GM12878 (cell line): ENCODE data around the gene SLC38A3.

Experiments used
- ATF3 ChIP-seq: IDR thresholded peaks from 2 replicates; pipeline ENCODE4 v1.6.1; 2011; ENCODE audit warnings: low read depth, mild to moderate bottlenecking, low read length, moderate library complexity, borderline replicate concordance; ENCODE audit errors: extremely low read depth
- CREB1 ChIP-seq: IDR thresholded peaks from 2 replicates; pipeline ENCODE4 v1.6.1; 2012; ENCODE audit warnings: low read depth, mild to moderate bottlenecking, inconsistent platforms
- CREM ChIP-seq: IDR thresholded peaks from 2 replicates; pipeline ENCODE4 v1.6.1; 2014; ENCODE audit warnings: antibody characterized with exemption, low read depth
- DPF2 ChIP-seq: fragments of 450-650 bp; IDR thresholded peaks from 2 replicates; pipeline ENCODE4 v1.6.1; 2017; ENCODE audit warnings: mild to moderate bottlenecking
- ESRRA ChIP-seq: IDR thresholded peaks from 2 replicates; pipeline ENCODE4 v1.6.1; 2012; ENCODE audit warnings: mild to moderate bottlenecking, low read length, improper control_type of control experiment
- EZH2 ChIP-seq: IDR thresholded peaks from 2 replicates; pipeline ENCODE4 v1.6.1; 2012; ENCODE audit warnings: low read depth, mild to moderate bottlenecking, control low read depth, inconsistent platforms, low read length, borderline replicate concordance; ENCODE audit not compliant: control insufficient read depth
- NFIC ChIP-seq: IDR thresholded peaks from 2 replicates; pipeline ENCODE4 v1.6.1; 2012; ENCODE audit warnings: low read depth, mild to moderate bottlenecking, inconsistent platforms, low read length, moderate library complexity
- POLR2AphosphoS5 ChIP-seq: IDR thresholded peaks from 2 replicates; pipeline ENCODE4 v1.6.1; 2011; ENCODE audit warnings: mild to moderate bottlenecking, low read length, inconsistent platforms
- RAD21 ChIP-seq: IDR thresholded peaks from 2 replicates; pipeline ENCODE4 v1.6.1; 2011; ENCODE audit warnings: mild to moderate bottlenecking, low read depth, low read length, moderate library complexity; ENCODE audit not compliant: insufficient read depth
- REST ChIP-seq: IDR thresholded peaks from 2 replicates; pipeline ENCODE4 v1.6.1; 2012; ENCODE audit warnings: mild to moderate bottlenecking, low read depth, low read length
- SIN3A ChIP-seq: IDR thresholded peaks from 2 replicates; pipeline ENCODE4 v1.6.1; 2012; ENCODE audit warnings: low read depth, low read length, improper control_type of control experiment
- TCF7 ChIP-seq: IDR thresholded peaks from 2 replicates; pipeline ENCODE4 v1.6.1; 2014; ENCODE audit warnings: antibody characterized with exemption, borderline replicate concordance
- TF ChIP-seq, protein P1 (sequence below), 3 experiments: IDR thresholded peaks in 2 of 3; conservative IDR thresholded peaks in 1 of 3; 2 replicates each; pipeline ENCODE4 v1.5.1; 2011; ENCODE audit warnings: low read depth in 3 of 3, low read length in 3 of 3, mild to moderate bottlenecking in 3 of 3, control low read depth in 2 of 3, moderate library complexity in 2 of 3, inconsistent platforms in 1 of 3, mixed read lengths in 1 of 3; ENCODE audit not compliant: control insufficient read depth in 2 of 3, insufficient read depth in 1 of 3; ENCODE audit errors: extremely low read depth in 1 of 3
- TF ChIP-seq, protein P2 (sequence below): fragments of 450-650 bp; conservative IDR thresholded peaks from 2 replicates; pipeline ENCODE4 v1.6.1; 2017; ENCODE audit warnings: mild to moderate bottlenecking, moderate library complexity

DNA sequence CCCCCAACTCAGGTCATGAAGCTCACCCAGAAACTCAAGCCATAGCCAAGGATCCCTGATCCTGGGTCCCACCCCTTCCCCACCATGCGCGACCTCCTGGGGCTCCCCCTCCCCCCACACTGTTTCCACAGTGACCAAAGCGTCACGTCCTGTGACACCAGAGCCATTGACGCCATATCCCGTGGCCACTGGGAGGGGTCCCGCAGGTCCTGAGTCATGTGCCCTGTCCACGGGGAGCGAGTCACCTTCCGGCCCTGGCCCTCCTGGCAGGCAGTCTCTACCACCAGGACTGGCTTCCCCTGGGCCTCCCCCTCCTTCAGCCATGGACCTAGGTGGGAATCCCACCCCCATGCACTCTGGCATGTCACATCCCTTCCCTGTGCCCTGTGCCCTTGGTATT, 34.4 kb upstream of the SLC38A3 start:
- TF ChIP-seq CREM (no peak), NFIC (no peak), EZH2 (no peak), POLR2AphosphoS5 (no peak), SIN3A (no peak), TCF7 (no peak), DPF2 (no peak), CREB1 (no peak), REST (no peak), RAD21 (no peak), ESRRA (no peak), ATF3 (no peak)
- TF ChIP-seq, protein P1, sequence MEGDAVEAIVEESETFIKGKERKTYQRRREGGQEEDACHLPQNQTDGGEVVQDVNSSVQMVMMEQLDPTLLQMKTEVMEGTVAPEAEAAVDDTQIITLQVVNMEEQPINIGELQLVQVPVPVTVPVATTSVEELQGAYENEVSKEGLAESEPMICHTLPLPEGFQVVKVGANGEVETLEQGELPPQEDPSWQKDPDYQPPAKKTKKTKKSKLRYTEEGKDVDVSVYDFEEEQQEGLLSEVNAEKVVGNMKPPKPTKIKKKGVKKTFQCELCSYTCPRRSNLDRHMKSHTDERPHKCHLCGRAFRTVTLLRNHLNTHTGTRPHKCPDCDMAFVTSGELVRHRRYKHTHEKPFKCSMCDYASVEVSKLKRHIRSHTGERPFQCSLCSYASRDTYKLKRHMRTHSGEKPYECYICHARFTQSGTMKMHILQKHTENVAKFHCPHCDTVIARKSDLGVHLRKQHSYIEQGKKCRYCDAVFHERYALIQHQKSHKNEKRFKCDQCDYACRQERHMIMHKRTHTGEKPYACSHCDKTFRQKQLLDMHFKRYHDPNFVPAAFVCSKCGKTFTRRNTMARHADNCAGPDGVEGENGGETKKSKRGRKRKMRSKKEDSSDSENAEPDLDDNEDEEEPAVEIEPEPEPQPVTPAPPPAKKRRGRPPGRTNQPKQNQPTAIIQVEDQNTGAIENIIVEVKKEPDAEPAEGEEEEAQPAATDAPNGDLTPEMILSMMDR (IDR thresholded peaks at IDR 0.05 in 2 of 3, conservative IDR thresholded peaks at IDR 0.05 in 1 of 3; ENCODE audit: control insufficient read depth in 2 of 3, extremely low read depth in 1 of 3, insufficient read depth in 1 of 3, low read depth in 3 of 3, low read length in 3 of 3), result no peak
- TF ChIP-seq, protein P2, sequence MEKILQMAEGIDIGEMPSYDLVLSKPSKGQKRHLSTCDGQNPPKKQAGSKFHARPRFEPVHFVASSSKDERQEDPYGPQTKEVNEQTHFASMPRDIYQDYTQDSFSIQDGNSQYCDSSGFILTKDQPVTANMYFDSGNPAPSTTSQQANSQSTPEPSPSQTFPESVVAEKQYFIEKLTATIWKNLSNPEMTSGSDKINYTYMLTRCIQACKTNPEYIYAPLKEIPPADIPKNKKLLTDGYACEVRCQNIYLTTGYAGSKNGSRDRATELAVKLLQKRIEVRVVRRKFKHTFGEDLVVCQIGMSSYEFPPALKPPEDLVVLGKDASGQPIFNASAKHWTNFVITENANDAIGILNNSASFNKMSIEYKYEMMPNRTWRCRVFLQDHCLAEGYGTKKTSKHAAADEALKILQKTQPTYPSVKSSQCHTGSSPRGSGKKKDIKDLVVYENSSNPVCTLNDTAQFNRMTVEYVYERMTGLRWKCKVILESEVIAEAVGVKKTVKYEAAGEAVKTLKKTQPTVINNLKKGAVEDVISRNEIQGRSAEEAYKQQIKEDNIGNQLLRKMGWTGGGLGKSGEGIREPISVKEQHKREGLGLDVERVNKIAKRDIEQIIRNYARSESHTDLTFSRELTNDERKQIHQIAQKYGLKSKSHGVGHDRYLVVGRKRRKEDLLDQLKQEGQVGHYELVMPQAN, result no peak
